Measurements from ENCODE around the gene HNRNPF.

DNA sequence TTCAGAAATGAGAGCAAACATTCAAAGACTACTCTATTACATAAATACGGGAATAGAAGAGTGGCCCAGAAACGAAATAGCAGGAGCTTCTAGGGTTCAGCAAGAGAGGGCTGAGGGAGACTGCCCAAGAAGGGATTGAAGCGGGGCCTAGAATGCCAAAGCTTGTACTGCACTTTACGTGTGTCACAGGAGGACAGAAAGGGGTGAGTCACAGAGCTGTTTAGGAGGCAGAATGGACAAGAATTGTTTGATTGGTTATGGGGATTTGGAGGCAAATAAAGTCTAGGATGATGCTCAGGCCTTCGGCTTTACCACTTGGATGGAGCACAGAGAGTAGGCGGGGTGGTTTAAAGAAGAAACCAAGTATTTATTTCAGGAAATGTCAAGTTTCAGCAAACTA, 48.9 kb downstream of the HNRNPF start:
- TF ChIP-seq, protein P1, sequence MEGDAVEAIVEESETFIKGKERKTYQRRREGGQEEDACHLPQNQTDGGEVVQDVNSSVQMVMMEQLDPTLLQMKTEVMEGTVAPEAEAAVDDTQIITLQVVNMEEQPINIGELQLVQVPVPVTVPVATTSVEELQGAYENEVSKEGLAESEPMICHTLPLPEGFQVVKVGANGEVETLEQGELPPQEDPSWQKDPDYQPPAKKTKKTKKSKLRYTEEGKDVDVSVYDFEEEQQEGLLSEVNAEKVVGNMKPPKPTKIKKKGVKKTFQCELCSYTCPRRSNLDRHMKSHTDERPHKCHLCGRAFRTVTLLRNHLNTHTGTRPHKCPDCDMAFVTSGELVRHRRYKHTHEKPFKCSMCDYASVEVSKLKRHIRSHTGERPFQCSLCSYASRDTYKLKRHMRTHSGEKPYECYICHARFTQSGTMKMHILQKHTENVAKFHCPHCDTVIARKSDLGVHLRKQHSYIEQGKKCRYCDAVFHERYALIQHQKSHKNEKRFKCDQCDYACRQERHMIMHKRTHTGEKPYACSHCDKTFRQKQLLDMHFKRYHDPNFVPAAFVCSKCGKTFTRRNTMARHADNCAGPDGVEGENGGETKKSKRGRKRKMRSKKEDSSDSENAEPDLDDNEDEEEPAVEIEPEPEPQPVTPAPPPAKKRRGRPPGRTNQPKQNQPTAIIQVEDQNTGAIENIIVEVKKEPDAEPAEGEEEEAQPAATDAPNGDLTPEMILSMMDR (IDR thresholded peaks at IDR 0.05): no peak
- TF ChIP-seq POLR2A (IDR thresholded peaks at IDR 0.05) (no peak), POLR2AphosphoS5 (IDR thresholded peaks at IDR 0.05; ENCODE audit: insufficient read depth in 1 of 2, low read depth in 1 of 2) (no peak)

All from vagina (tissue), 2 donors.